HepG2 (cell line): Measurements from ENCODE around the gene RHOBTB1. TPM values are rescaled to one million over a fixed set of nuclear protein-coding genes. Genes with fewer than 3 reads are reported as not detected.

Source experiments
- ARNTL ChIP-seq: sonication (generic); formaldehyde crosslinking; IDR thresholded peaks from 2 replicates; pipeline ENCODE4 v1.4.0; 2020; ENCODE audit warnings: mild to moderate bottlenecking, missing genetic modification reagents
- ATF7-NPFF ChIP-seq: sonication (generic); formaldehyde crosslinking; IDR thresholded peaks from 2 replicates; pipeline ENCODE4 v1.8.1; 2023; ENCODE audit warnings: mild to moderate bottlenecking, low read depth, missing genetic modification reagents, moderate library complexity
- DBP ChIP-seq: sonication (generic); formaldehyde crosslinking; IDR thresholded peaks from 2 replicates; pipeline ENCODE4 v1.4.0; 2020; ENCODE audit warnings: missing genetic modification reagents; ENCODE audit errors: not compliant biosample characterization
- DNMT3B ChIP-seq: conservative IDR thresholded peaks from 2 replicates; pipeline ENCODE4 v1.6.1; 2016; ENCODE audit warnings: missing biosample characterization, control low read depth
- ETS1 ChIP-seq: sonication (generic); formaldehyde crosslinking; IDR thresholded peaks from 2 replicates; pipeline ENCODE4 v1.4.0; 2020; ENCODE audit warnings: missing genetic modification reagents
- IRF9 ChIP-seq: sonication (generic); formaldehyde crosslinking; IDR thresholded peaks from 2 replicates; pipeline ENCODE4 v1.8.0; 2022; ENCODE audit warnings: missing genetic modification reagents, mild to moderate bottlenecking, borderline replicate concordance
- KDM3A ChIP-seq: IDR thresholded peaks from 2 replicates; pipeline ENCODE4 v1.6.1; 2018; ENCODE audit warnings: low read depth, missing compliant biosample characterization
- KMT2A ChIP-seq: sonication (generic); formaldehyde crosslinking; IDR thresholded peaks from 2 replicates; pipeline ENCODE4 v1.4.0; 2020; ENCODE audit warnings: missing genetic modification reagents
- PHB2 ChIP-seq: fragments of 450-650 bp; IDR thresholded peaks from 2 replicates; pipeline ENCODE4 v1.6.1; 2018; ENCODE audit not compliant: partially characterized antibody
- PPARG ChIP-seq: conservative IDR thresholded peaks from 2 replicates; pipeline ENCODE4 v1.6.1; 2016; ENCODE audit warnings: missing biosample characterization, missing genetic modification reagents
- SIX4 ChIP-seq: sonication (generic); formaldehyde crosslinking; IDR thresholded peaks from 2 replicates; pipeline ENCODE4 v1.4.0; 2020; ENCODE audit warnings: missing genetic modification reagents
- TEAD3 ChIP-seq: optimal IDR thresholded peaks from 2 replicates; pipeline ENCODE3; 2016; ENCODE audit warnings: borderline replicate concordance
- ZBTB39 ChIP-seq: sonication (generic); formaldehyde crosslinking; IDR thresholded peaks from 2 replicates; pipeline ENCODE4 v1.5.0; 2020; ENCODE audit warnings: missing genetic modification reagents
- ZNF430 ChIP-seq: sonication (generic); formaldehyde crosslinking; IDR thresholded peaks from 2 replicates; pipeline ENCODE4 v1.9.0; 2021; ENCODE audit warnings: mild to moderate bottlenecking, missing genetic modification reagents
- ZNF460 ChIP-seq: sonication (generic); formaldehyde crosslinking; IDR thresholded peaks from 2 replicates; pipeline ENCODE4 v1.5.1; 2020; ENCODE audit warnings: missing genetic modification reagents, mild to moderate bottlenecking, borderline replicate concordance
- ZNF670 ChIP-seq: sonication (generic); formaldehyde crosslinking; IDR thresholded peaks from 2 replicates; pipeline ENCODE4 v1.8.0; 2022; ENCODE audit warnings: mild to moderate bottlenecking, missing genetic modification reagents, borderline replicate concordance
- ZNF773 ChIP-seq: sonication (generic); formaldehyde crosslinking; IDR thresholded peaks from 2 replicates; pipeline ENCODE4 v1.4.0; 2020; ENCODE audit warnings: missing genetic modification reagents, borderline replicate concordance
- ZSCAN29 ChIP-seq: sonication (generic); formaldehyde crosslinking; conservative IDR thresholded peaks from 2 replicates; pipeline ENCODE4 v1.4.0; 2020; ENCODE audit warnings: mild to moderate bottlenecking, missing genetic modification reagents
- polyA plus RNA-seq, 8 experiments: library from polyadenylated mRNA; depleted of rRNA in 3 of 8; stranded (reverse) in 7 of 8; unstranded in 1 of 8; fragments of >200 nt; fragmentation: Illumina TruSeq in 4 of 8; extraction: Trizol in 4 of 8; gene quantifications; 2 replicates each; pipeline versions ENCODE4 v1.2.1 to v1.2.3, GENCODE V29; 2011 to 2016; ENCODE audit warnings: low read depth in 4 of 8, missing spikeins in 1 of 8, mixed read lengths in 1 of 8; ENCODE audit not compliant: insufficient read depth in 1 of 8
- total RNA-seq, 5 experiments: library from RNA; depleted of rRNA; stranded (reverse); fragments of >200 nt; fragmentation: Illumina TruSeq; extraction: Trizol; gene quantifications; 2 replicates each; pipeline ENCODE4 v1.2.3, GENCODE V29; 2016; ENCODE audit warnings: low read depth in 1 of 5
- TF ChIP-seq, protein P1 (sequence below): IDR thresholded peaks from 2 replicates; pipeline ENCODE4 v1.6.1; 2016; ENCODE audit warnings: low read depth, control low read depth
- TF ChIP-seq, protein P2 (sequence below): sonication (generic); formaldehyde crosslinking; IDR thresholded peaks from 2 replicates; pipeline ENCODE4 v1.4.0; 2020; ENCODE audit warnings: mild to moderate bottlenecking, missing genetic modification reagents

Gene RHOBTB1
- total and polyA plus RNA-seq, 2 of the 13 experiments (the other 11 are each of a cell fraction or from before 2014, with no cell fraction given): 18.8 to 59.5 TPM

- no peak for TF ChIP-seq ZBTB39
- TF ChIP-seq KMT2A: no peak
- TF ChIP-seq, protein P1, sequence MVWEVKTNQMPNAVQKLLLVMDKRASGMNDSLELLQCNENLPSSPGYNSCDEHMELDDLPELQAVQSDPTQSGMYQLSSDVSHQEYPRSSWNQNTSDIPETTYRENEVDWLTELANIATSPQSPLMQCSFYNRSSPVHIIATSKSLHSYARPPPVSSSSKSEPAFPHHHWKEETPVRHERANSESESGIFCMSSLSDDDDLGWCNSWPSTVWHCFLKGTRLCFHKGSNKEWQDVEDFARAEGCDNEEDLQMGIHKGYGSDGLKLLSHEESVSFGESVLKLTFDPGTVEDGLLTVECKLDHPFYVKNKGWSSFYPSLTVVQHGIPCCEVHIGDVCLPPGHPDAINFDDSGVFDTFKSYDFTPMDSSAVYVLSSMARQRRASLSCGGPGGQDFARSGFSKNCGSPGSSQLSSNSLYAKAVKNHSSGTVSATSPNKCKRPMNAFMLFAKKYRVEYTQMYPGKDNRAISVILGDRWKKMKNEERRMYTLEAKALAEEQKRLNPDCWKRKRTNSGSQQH (CRISPR knock-in tag): no peak
- TF ChIP-seq IRF9 (CRISPR knock-in tag): no peak
- no peak for TF ChIP-seq ZNF430 (CRISPR knock-in tag)
- no peak for TF ChIP-seq DBP (CRISPR knock-in tag)
- no peak for TF ChIP-seq ZNF460 (CRISPR knock-in tag)
- no peak for TF ChIP-seq ZNF670 (CRISPR knock-in tag)
- TF ChIP-seq ARNTL (CRISPR knock-in tag): no peak
- peak; percentile 36; the same call in 1 of the 2 replicates for TF ChIP-seq PPARG (CRISPR knock-in tag)
- TF ChIP-seq, protein P2, sequence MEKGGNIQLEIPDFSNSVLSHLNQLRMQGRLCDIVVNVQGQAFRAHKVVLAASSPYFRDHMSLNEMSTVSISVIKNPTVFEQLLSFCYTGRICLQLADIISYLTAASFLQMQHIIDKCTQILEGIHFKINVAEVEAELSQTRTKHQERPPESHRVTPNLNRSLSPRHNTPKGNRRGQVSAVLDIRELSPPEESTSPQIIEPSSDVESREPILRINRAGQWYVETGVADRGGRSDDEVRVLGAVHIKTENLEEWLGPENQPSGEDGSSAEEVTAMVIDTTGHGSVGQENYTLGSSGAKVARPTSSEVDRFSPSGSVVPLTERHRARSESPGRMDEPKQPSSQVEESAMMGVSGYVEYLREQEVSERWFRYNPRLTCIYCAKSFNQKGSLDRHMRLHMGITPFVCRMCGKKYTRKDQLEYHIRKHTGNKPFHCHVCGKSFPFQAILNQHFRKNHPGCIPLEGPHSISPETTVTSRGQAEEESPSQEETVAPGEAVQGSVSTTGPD: no peak
- TF ChIP-seq PHB2: no peak
- TF ChIP-seq ATF7-NPFF: no peak
- no peak for TF ChIP-seq SIX4
- TF ChIP-seq TEAD3 (CRISPR knock-in tag): peak; percentile 23
- TF ChIP-seq ETS1 (CRISPR knock-in tag): no peak
- peak; percentile 54; the same call in 1 of the 2 replicates for TF ChIP-seq ZSCAN29
- TF ChIP-seq ZNF773 (CRISPR knock-in tag): no peak
- no peak for TF ChIP-seq KDM3A (CRISPR knock-in tag)
- no peak for TF ChIP-seq DNMT3B (CRISPR knock-in tag)
Measured at GRCh38 chr10:60978287-60979115, 34.5 kb upstream of the RHOBTB1 start (continued).
